Keratinocyte (primary cell): Measurements from ENCODE around the gene OR56B1. TPM values are rescaled to one million over a fixed set of nuclear protein-coding genes. Genes with fewer than 3 reads are reported as not detected.

Source experiments
- DNase-seq: peaks from one replicate; pipeline ENCODE4 v3.0.0-alpha.2; 2011; ENCODE audit warnings: low read depth, missing footprints, low spot score
- FAIRE-seq: peaks from 2 replicates; lab custom pipeline; 2011; peaks lifted over from hg19 to GRCh38; lab: Jason Lieb, UNC
- H2AFZ ChIP-seq: 2 replicates; pipeline ENCODE4 v1.6.0; 2012; ENCODE audit warnings: low read length, control low read depth, inconsistent platforms; ENCODE audit not compliant: control insufficient read depth
- H3K27ac ChIP-seq: 2 replicates; pipeline ENCODE4 v1.5.1; 2011; ENCODE audit warnings: low read length; ENCODE audit not compliant: control insufficient read depth, insufficient read depth
- H3K27me3 ChIP-seq: 3 replicates; pipeline ENCODE4 v1.6.0; 2011; ENCODE audit warnings: low read length; ENCODE audit not compliant: control insufficient read depth, insufficient read depth; ENCODE audit errors: extremely low read depth
- H3K36me3 ChIP-seq, 2 experiments: 2 replicates in 1 of 2; 3 replicates in 1 of 2; pipeline ENCODE4 v1.5.1; 2011; ENCODE audit warnings: low read length in 2 of 2, mild to moderate bottlenecking in 1 of 2; ENCODE audit not compliant: control insufficient read depth in 2 of 2, insufficient read depth in 2 of 2; ENCODE audit errors: extremely low read depth in 1 of 2
- H3K4me1 ChIP-seq: 3 replicates; pipeline ENCODE4 v1.5.1; 2011; ENCODE audit warnings: low read length; ENCODE audit not compliant: control insufficient read depth, insufficient read depth; ENCODE audit errors: extremely low read depth
- H3K4me2 ChIP-seq: 3 replicates; pipeline ENCODE4 v1.6.0; 2011; ENCODE audit warnings: low read depth, low read length; ENCODE audit not compliant: control insufficient read depth, insufficient read depth; ENCODE audit errors: extremely low read depth
- H3K4me3 ChIP-seq, 3 experiments: fragments of 200-600 bp in 1 of 3; sonication (generic) in 1 of 3; 2 replicates in 2 of 3; 3 replicates in 1 of 3; pipeline ENCODE4 v1.5.1; 2011 to 2016; ENCODE audit warnings: low read length in 3 of 3, mild to moderate bottlenecking in 3 of 3, control low read depth in 2 of 3, inconsistent platforms in 1 of 3, low read depth in 1 of 3, mixed read lengths in 1 of 3, mixed run types in 1 of 3, moderate library complexity in 1 of 3; ENCODE audit not compliant: control insufficient read depth in 2 of 3, insufficient read depth in 2 of 3; ENCODE audit errors: extremely low read depth in 1 of 3
- H3K79me2 ChIP-seq: 2 replicates; pipeline ENCODE4 v1.6.0; 2012; ENCODE audit warnings: low read length; ENCODE audit not compliant: control insufficient read depth, insufficient read depth
- H3K9ac ChIP-seq: 3 replicates; pipeline ENCODE4 v1.6.0; 2011; ENCODE audit warnings: low read length; ENCODE audit not compliant: control insufficient read depth, insufficient read depth; ENCODE audit errors: extremely low read depth
- H3K9me1 ChIP-seq: 3 replicates; pipeline ENCODE4 v1.6.0; 2011; ENCODE audit warnings: low read length; ENCODE audit not compliant: control insufficient read depth, insufficient read depth; ENCODE audit errors: extremely low read depth
- H3K9me3 ChIP-seq: 2 replicates; pipeline ENCODE4 v1.5.1; 2012; ENCODE audit warnings: low read depth, low read length; ENCODE audit not compliant: control insufficient read depth
- H4K20me1 ChIP-seq: 3 replicates; pipeline ENCODE4 v1.6.0; 2011; ENCODE audit warnings: low read length; ENCODE audit not compliant: control insufficient read depth, insufficient read depth; ENCODE audit errors: extremely low read depth
- CTCF ChIP-seq, 3 experiments: IDR thresholded peaks in 1 of 3; conservative IDR thresholded peaks in 1 of 3; optimal IDR thresholded peaks in 1 of 3; 2 replicates in 2 of 3; 3 replicates in 1 of 3; pipeline versions ENCODE3 to v1.5.1; 2011; ENCODE audit warnings: low read length in 3 of 3, mild to moderate bottlenecking in 3 of 3, moderate library complexity in 2 of 3, control low read depth in 1 of 3, inconsistent platforms in 1 of 3; ENCODE audit not compliant: insufficient read depth in 2 of 3; ENCODE audit errors: extremely low read depth in 1 of 3
- EZH2 ChIP-seq: IDR thresholded peaks from one replicate; pipeline ENCODE4 v1.6.1; 2012; ENCODE audit warnings: inconsistent platforms, mild to moderate bottlenecking, low read length, moderate library complexity
- dilution Hi-C: fragments of 300-500 bp; cut with MboI; formaldehyde crosslinking; loops from one replicate; pipeline ENCODE4 v1.7.0; 2020; ENCODE audit warnings: low sequenced_read_pairs; ENCODE audit not compliant: extremely low pct_ligation_motif_present
- polyA plus RNA-seq, 5 experiments: library from polyadenylated mRNA; depleted of rRNA in 3 of 5; stranded (reverse) in 3 of 5; stranded (forward) in 1 of 5; unstranded in 1 of 5; fragments of >200 nt; gene quantifications; 1 replicate in 1 of 5; 2 replicates in 3 of 5; 3 replicates in 1 of 5; pipeline versions ENCODE4 v1.2.1 to v1.2.3, GENCODE V29; 2011 to 2012; ENCODE audit warnings: missing spikeins in 2 of 5, low read depth in 1 of 5, low replicate concordance in 1 of 5

The OR56B1 gene
- polyA plus RNA-seq, 1 donor (not counting 4 experiments of a cell fraction or from before 2014, with no cell fraction given) = not detected

- Histone ChIP-seq H3K9ac (no peak overlapping the region), H3K9me3 (no peaks in the 10 kb centered on the region), H3K9me1 (no peaks in the 10 kb centered on the region), H3K79me2 (no peaks in the 10 kb centered on the region), H3K36me3 (no peaks in the 10 kb centered on the region), H2AFZ (no peak overlapping the region), H3K4me3 (no peak overlapping the region), H3K27me3 (no peaks in the 10 kb centered on the region), H4K20me1 (no peaks in the 10 kb centered on the region), H3K4me2 (no peak overlapping the region), H3K4me1 (no peaks in the 10 kb centered on the region), H3K27ac (no peak overlapping the region)
- no peak for TF ChIP-seq CTCF (optimal IDR thresholded peaks at IDR 0.05 in 1 of 3, IDR thresholded peaks at IDR 0.05 in 1 of 3, conservative IDR thresholded peaks at IDR 0.05 in 1 of 3; ENCODE audit: extremely low read depth in 1 of 3, insufficient read depth in 2 of 3, low read length in 3 of 3)
- no peak for TF ChIP-seq EZH2
- FAIRE-seq = no peak
- dilution Hi-C loops = no loop called here
- no peak for DNase-seq
These were observed 843 bp downstream of the OR56B1 start for GRCh38 chr11:5737091-5737490.

- DNase-seq = no peak
- TF ChIP-seq CTCF (optimal IDR thresholded peaks at IDR 0.05 in 1 of 3, IDR thresholded peaks at IDR 0.05 in 1 of 3, conservative IDR thresholded peaks at IDR 0.05 in 1 of 3; ENCODE audit: extremely low read depth in 1 of 3, insufficient read depth in 2 of 3, low read length in 3 of 3) (no peak), EZH2 (no peak)
- H3K9me1 ChIP-seq = no peaks in the 10 kb centered on the region
- H3K4me1 ChIP-seq = no peaks in the 10 kb centered on the region
- H3K4me2 ChIP-seq = no peak overlapping the region
- H4K20me1 ChIP-seq = no peaks in the 10 kb centered on the region
- H3K27me3 ChIP-seq = no peaks in the 10 kb centered on the region
- no peak for FAIRE-seq
- no peak overlapping the region for H3K4me3 ChIP-seq
- no peaks in the 10 kb centered on the region for H3K9me3 ChIP-seq
- H2AFZ ChIP-seq = no peak overlapping the region
- H3K79me2 ChIP-seq = no peaks in the 10 kb centered on the region
- H3K27ac ChIP-seq = no peak overlapping the region
- no peaks in the 10 kb centered on the region for H3K36me3 ChIP-seq
- no peak overlapping the region for H3K9ac ChIP-seq
- dilution Hi-C loops = no loop called here
These were observed 1.6 kb downstream of the OR56B1 start for GRCh38 chr11:5737670-5738392.
